ENCODE data around the gene NEU3. TPM values are rescaled to one million over a fixed set of nuclear protein-coding genes. Genes with fewer than 3 reads are reported as not detected.

Gene NEU3
- polyA plus RNA-seq, 1 donor (not counting 4 experiments of a cell fraction or from before 2014, with no cell fraction given), result 8.2 TPM

DNA sequence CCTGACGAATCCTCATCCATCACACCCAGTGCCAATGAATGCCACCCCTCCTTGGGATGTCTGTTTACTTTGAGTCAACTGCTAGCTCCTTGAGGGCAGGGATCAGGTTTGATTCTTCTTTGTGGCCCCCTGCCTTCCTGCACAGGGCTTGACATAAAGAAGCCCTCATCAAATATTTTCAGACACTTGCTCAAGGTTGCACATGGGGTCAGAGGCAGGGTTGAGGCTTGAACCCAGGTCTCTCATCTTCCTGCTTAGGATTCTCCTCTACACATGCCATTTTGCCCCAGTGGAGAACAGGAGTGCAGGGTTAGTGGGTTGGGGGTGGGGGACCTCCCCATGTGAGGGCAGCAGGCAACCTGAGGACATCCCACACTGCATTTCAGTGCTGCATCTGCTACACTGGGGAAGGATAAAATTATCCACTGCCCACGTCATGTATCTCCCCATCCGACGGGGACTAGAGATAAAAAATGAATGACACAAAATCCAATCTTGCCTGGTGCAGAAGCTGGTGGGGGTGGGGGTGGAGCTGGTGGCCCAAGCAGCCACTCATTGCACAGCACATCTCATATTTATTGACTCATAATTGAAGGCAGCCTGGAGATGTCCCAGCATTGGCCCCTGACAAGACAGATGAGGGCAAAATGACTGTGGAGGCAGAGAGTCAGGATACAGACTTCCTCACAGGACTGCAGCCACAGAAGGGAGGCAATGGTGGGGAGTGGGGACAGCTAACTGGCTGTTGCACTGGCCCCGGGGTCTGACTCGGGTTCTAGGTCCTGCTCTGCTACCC lies 41.3 kb downstream of the NEU3 start:
- Histone ChIP-seq H3K9me1 (ENCODE audit: control insufficient read depth, extremely low read depth, insufficient read depth, low read length) (no peaks in the 10 kb centered on the region), H3K9ac (ENCODE audit: control insufficient read depth, extremely low read depth, insufficient read depth, low read length) (no peak overlapping the region), H3K27me3 (ENCODE audit: control insufficient read depth, extremely low read depth, insufficient read depth, low read length) (peaks cover 3% of the 10 kb centered on the region), H3K79me2 (ENCODE audit: control insufficient read depth, insufficient read depth, low read length) (no peaks in the 10 kb centered on the region), H3K4me3 (ENCODE audit: control insufficient read depth in 2 of 3, extremely low read depth in 1 of 3, insufficient read depth in 2 of 3, low read depth in 1 of 3, low read length in 3 of 3) (no peak overlapping the region), H3K27ac (ENCODE audit: control insufficient read depth, insufficient read depth, low read length) (no peak overlapping the region), H3K4me2 (ENCODE audit: control insufficient read depth, extremely low read depth, insufficient read depth, low read depth, low read length) (no peak overlapping the region), H3K4me1 (ENCODE audit: control insufficient read depth, extremely low read depth, insufficient read depth, low read length) (no peaks in the 10 kb centered on the region), H3K36me3 (ENCODE audit: control insufficient read depth in 2 of 2, extremely low read depth in 1 of 2, insufficient read depth in 2 of 2, low read length in 2 of 2) (no peaks in the 10 kb centered on the region), H4K20me1 (ENCODE audit: control insufficient read depth, extremely low read depth, insufficient read depth, low read length) (peaks cover 2% of the 10 kb centered on the region), H3K9me3 (ENCODE audit: control insufficient read depth, low read depth, low read length) (no peaks in the 10 kb centered on the region), H2AFZ (ENCODE audit: control insufficient read depth, low read length) (no peak overlapping the region)
- DNase-seq (ENCODE audit: low read depth, low spot score) (no peak), FAIRE-seq (no peak)
- no peak for TF ChIP-seq EZH2 (IDR thresholded peaks at IDR 0.05; ENCODE audit: low read length)
- TF ChIP-seq, protein P1, sequence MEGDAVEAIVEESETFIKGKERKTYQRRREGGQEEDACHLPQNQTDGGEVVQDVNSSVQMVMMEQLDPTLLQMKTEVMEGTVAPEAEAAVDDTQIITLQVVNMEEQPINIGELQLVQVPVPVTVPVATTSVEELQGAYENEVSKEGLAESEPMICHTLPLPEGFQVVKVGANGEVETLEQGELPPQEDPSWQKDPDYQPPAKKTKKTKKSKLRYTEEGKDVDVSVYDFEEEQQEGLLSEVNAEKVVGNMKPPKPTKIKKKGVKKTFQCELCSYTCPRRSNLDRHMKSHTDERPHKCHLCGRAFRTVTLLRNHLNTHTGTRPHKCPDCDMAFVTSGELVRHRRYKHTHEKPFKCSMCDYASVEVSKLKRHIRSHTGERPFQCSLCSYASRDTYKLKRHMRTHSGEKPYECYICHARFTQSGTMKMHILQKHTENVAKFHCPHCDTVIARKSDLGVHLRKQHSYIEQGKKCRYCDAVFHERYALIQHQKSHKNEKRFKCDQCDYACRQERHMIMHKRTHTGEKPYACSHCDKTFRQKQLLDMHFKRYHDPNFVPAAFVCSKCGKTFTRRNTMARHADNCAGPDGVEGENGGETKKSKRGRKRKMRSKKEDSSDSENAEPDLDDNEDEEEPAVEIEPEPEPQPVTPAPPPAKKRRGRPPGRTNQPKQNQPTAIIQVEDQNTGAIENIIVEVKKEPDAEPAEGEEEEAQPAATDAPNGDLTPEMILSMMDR (optimal IDR thresholded peaks at IDR 0.05 in 1 of 3, IDR thresholded peaks at IDR 0.05 in 1 of 3, conservative IDR thresholded peaks at IDR 0.05 in 1 of 3; ENCODE audit: extremely low read depth in 1 of 3, insufficient read depth in 2 of 3, low read length in 3 of 3), result no peak
- dilution Hi-C loops (cut with MboI; ENCODE audit: extremely low pct_ligation_motif_present, low sequenced_read_pairs), result loop anchor here (25.0 kb wide), 1 partner anchor 182 kb away; no protein-coding TSS in a partner anchor

DNA sequence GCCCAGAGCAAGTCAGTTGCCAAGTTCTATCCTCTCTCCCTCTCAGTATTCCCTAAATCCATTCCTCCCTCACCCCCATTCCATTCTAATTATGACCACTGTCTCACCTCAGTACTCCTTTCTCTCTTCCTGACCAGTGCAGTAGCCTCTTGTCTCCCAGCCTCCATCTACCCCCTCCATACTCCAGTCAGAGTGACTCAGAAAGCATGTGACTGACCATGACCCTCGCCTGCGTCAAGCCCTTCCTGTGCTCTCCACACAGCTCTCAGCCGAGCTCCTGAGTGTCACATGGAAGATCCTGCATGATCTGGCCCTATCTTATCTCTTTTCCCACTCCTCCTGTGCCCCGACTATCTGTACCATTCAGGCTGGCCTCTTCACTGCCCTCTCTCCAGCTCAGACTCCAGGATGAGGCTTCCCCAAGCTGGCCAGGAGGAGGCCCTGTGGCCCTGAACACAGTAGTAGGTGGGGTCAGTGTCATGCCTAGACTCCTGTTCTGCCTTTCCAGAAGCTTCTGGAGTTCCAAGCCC lies 42.6 kb downstream of the NEU3 start:
- DNase-seq (ENCODE audit: low read depth, low spot score), result no peak
- H3K9me1 ChIP-seq (ENCODE audit: control insufficient read depth, extremely low read depth, insufficient read depth, low read length), result no peaks in the 10 kb centered on the region
- dilution Hi-C loops (cut with MboI; ENCODE audit: extremely low pct_ligation_motif_present, low sequenced_read_pairs), result loop anchor here (25.0 kb wide), 1 partner anchor 181 kb away; no protein-coding TSS in a partner anchor
- H3K9me3 ChIP-seq (ENCODE audit: control insufficient read depth, low read depth, low read length), result no peaks in the 10 kb centered on the region
- H3K27ac ChIP-seq (ENCODE audit: control insufficient read depth, insufficient read depth, low read length), result no peak overlapping the region
- H3K36me3 ChIP-seq (ENCODE audit: control insufficient read depth in 2 of 2, extremely low read depth in 1 of 2, insufficient read depth in 2 of 2, low read length in 2 of 2), result no peaks in the 10 kb centered on the region
- H3K79me2 ChIP-seq (ENCODE audit: control insufficient read depth, insufficient read depth, low read length), result no peaks in the 10 kb centered on the region
- TF ChIP-seq, protein P1 (optimal IDR thresholded peaks at IDR 0.05 in 1 of 3, IDR thresholded peaks at IDR 0.05 in 1 of 3, conservative IDR thresholded peaks at IDR 0.05 in 1 of 3; ENCODE audit: extremely low read depth in 1 of 3, insufficient read depth in 2 of 3, low read length in 3 of 3), result no peak
- TF ChIP-seq EZH2 (IDR thresholded peaks at IDR 0.05; ENCODE audit: low read length), result no peak
- no peak overlapping the region for H3K4me2 ChIP-seq (ENCODE audit: control insufficient read depth, extremely low read depth, insufficient read depth, low read depth, low read length)
- FAIRE-seq, result no peak
- H3K27me3 ChIP-seq (ENCODE audit: control insufficient read depth, extremely low read depth, insufficient read depth, low read length), result peaks cover 2% of the 10 kb centered on the region
- H3K9ac ChIP-seq (ENCODE audit: control insufficient read depth, extremely low read depth, insufficient read depth, low read length), result no peak overlapping the region
- H2AFZ ChIP-seq (ENCODE audit: control insufficient read depth, low read length), result no peak overlapping the region
- peaks cover 2% of the 10 kb centered on the region for H4K20me1 ChIP-seq (ENCODE audit: control insufficient read depth, extremely low read depth, insufficient read depth, low read length)
- peaks cover 4% of the 10 kb centered on the region for H3K4me1 ChIP-seq (ENCODE audit: control insufficient read depth, extremely low read depth, insufficient read depth, low read length)
- no peak overlapping the region for H3K4me3 ChIP-seq (ENCODE audit: control insufficient read depth in 2 of 3, extremely low read depth in 1 of 3, insufficient read depth in 2 of 3, low read depth in 1 of 3, low read length in 3 of 3)
